GM19239 (cell line): Measurements from ENCODE around the gene TMEM229A.
"Not testable (repeated sequence)": the region's sequence is repeated elsewhere in the genome, so short reads cannot be mapped to it uniquely, and the experiment has no call there.

Experiments
- DNase-seq: peaks from one replicate; pipeline ENCODE4 v3.0.0; 2011; ENCODE audit warnings: low spot score; ENCODE audit not compliant: insufficient read length
- FAIRE-seq: peaks from 2 replicates; lab custom pipeline; 2011; peaks lifted over from hg19 to GRCh38; lab: Jason Lieb, UNC

TMEM229A gene

GRCh38 chr7:124032369-124033094, at the start of gene TMEM229A:
TMEM229A (minus strand) TSS chr7:124033067; CDS start chr7:124033003, 64 bp downstream.
- peak; percentile 8 for DNase-seq
- FAIRE-seq, result no peak

- DNase-seq, FAIRE-seq: not testable (repeated sequence)
Measured at GRCh38 chr7:124082234-124082633, 49.4 kb upstream of the TMEM229A start.

GRCh38 chr7:124077546-124077945, 44.7 kb upstream of the TMEM229A start:
- no peak for DNase-seq
- no peak for FAIRE-seq

GRCh38 chr7:124076841-124077240, 44.0 kb upstream of the TMEM229A start:
- no peak for FAIRE-seq
- no peak for DNase-seq

GRCh38 chr7:124074007-124074406, 41.1 kb upstream of the TMEM229A start:
- DNase-seq (no peak), FAIRE-seq (no peak)

GRCh38 chr7:124073310-124073645, 40.4 kb upstream of the TMEM229A start:
- FAIRE-seq (no peak), DNase-seq (no peak)

GRCh38 chr7:124072603-124073309, 39.9 kb upstream of the TMEM229A start:
- FAIRE-seq (no peak), DNase-seq (no peak)

GRCh38 chr7:124071843-124072242, 39.0 kb upstream of the TMEM229A start:
- FAIRE-seq, result no peak

GRCh38 chr7:124062171-124062570, 29.3 kb upstream of the TMEM229A start:
- FAIRE-seq (no peak), DNase-seq (no peak)

More at GRCh38 chr7:124071843-124072242, 39.0 kb upstream of the TMEM229A start:
- no peak for DNase-seq

- DNase-seq, result no peak
- FAIRE-seq, result no peak
Measured at GRCh38 chr7:124060528-124060927, 27.7 kb upstream of the TMEM229A start.

GRCh38 chr7:124059375-124059774, 26.5 kb upstream of the TMEM229A start:
- DNase-seq (no peak), FAIRE-seq (peak; percentile 83)

GRCh38 chr7:124058515-124058914, 25.6 kb upstream of the TMEM229A start:
- FAIRE-seq (no peak), DNase-seq (no peak)

GRCh38 chr7:124057872-124058271, 25.0 kb upstream of the TMEM229A start:
- FAIRE-seq (no peak), DNase-seq (no peak)

GRCh38 chr7:124056234-124056633, 23.4 kb upstream of the TMEM229A start:
- DNase-seq (no peak), FAIRE-seq (no peak)

- no peak for FAIRE-seq
- DNase-seq, result no peak
Measured at GRCh38 chr7:124051681-124052377, 19.0 kb upstream of the TMEM229A start.

GRCh38 chr7:124042826-124043225, 10.0 kb upstream of the TMEM229A start:
- FAIRE-seq (no peak), DNase-seq (no peak)

GRCh38 chr7:124041439-124041838, 8.6 kb upstream of the TMEM229A start:
- FAIRE-seq (no peak), DNase-seq (no peak)

GRCh38 chr7:124037902-124038301, 5.0 kb upstream of the TMEM229A start:
- not testable (repeated sequence) for DNase-seq, FAIRE-seq

- DNase-seq (no peak), FAIRE-seq (no peak)
Measured at GRCh38 chr7:124035706-124036105, 2.8 kb upstream of the TMEM229A start.

GRCh38 chr7:124034754-124035100, 1.9 kb upstream of the TMEM229A start:
- FAIRE-seq, result no peak

More at GRCh38 chr7:124034754-124035100, 1.9 kb upstream of the TMEM229A start:
- no peak for DNase-seq
